Mesodermal cell (in vitro differentiated cells): ENCODE measurements around the gene SLC17A7.

Experiments used
- H3K27ac ChIP-seq: 2 replicates; pipeline ENCODE4 v1.7.0; 2013; ENCODE audit warnings: mild to moderate bottlenecking, low read depth, low read length, moderate library complexity; ENCODE audit not compliant: severe bottlenecking
- H3K36me3 ChIP-seq: 2 replicates; pipeline ENCODE4 v1.7.1; 2013; ENCODE audit warnings: mild to moderate bottlenecking, low read length, moderate library complexity; ENCODE audit not compliant: control insufficient read depth, insufficient read depth
- H3K4me1 ChIP-seq: one replicate; pipeline ENCODE4 v1.7.1; 2013; ENCODE audit warnings: mild to moderate bottlenecking, low read length; ENCODE audit not compliant: insufficient read depth, control insufficient read depth, poor library complexity, severe bottlenecking
- H3K4me3 ChIP-seq: 2 replicates; pipeline ENCODE4 v1.7.0; 2013; ENCODE audit warnings: low read length, control low read depth, mild to moderate bottlenecking; ENCODE audit not compliant: insufficient read depth, poor library complexity, severe bottlenecking; ENCODE audit errors: extremely low read depth
- H3K9me3 ChIP-seq: 2 replicates; pipeline ENCODE4 v1.7.1; 2013; ENCODE audit warnings: mild to moderate bottlenecking, low read length, moderate library complexity; ENCODE audit not compliant: control insufficient read depth
- WGBS, 2 experiments: methylation state at CpG; one replicate each; pipeline ENCODE4 v1.1.5; 2013; ENCODE audit warnings: missing lambda C conversion rate in 2 of 2; ENCODE audit not compliant: insufficient coverage in 2 of 2; 5-methylcytosine and 5-hydroxymethylcytosine counted together

The SLC17A7 gene

GRCh38 chr19:49400029-49400428 is 41.3 kb downstream of the SLC17A7 start:
- WGBS, 2 experiments = 92 to 97% methylated on average over 2 to 3 of the region's 6 CpGs
- H3K27ac ChIP-seq = no peak overlapping the region
- H3K4me1 ChIP-seq = no peaks in the 10 kb centered on the region
- H3K9me3 ChIP-seq = no peaks in the 10 kb centered on the region
- H3K4me3 ChIP-seq = no peak overlapping the region
- no peaks in the 10 kb centered on the region for H3K36me3 ChIP-seq

DNA sequence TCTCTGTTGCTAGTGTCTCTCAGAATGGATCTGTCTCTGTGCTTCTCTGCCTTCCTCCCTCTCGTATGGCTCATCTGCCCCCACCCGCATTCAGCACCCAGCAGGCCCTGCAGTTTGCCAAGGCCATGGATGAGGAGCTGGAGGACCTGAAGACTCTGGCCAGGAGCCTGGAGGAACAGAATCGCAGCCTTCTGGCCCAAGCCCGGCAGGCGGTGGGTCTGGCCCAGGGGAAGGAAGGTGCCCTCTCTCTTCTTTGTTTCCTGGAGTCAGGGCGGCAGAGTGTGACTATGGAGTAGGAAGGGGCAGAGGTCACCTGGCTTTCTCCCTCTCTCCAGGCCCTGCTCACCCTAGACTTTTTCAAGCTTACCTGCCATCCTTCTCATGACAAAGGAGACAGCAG is 42.4 kb downstream of the SLC17A7 start:
- H3K27ac ChIP-seq = no peak overlapping the region
- no peak overlapping the region for H3K4me3 ChIP-seq
- H3K36me3 ChIP-seq = no peaks in the 10 kb centered on the region
- no peaks in the 10 kb centered on the region for H3K9me3 ChIP-seq
- H3K4me1 ChIP-seq = no peaks in the 10 kb centered on the region
- WGBS, 2 experiments = 95 to 100% methylated on average over 2 to 5 of the region's 6 CpGs

DNA sequence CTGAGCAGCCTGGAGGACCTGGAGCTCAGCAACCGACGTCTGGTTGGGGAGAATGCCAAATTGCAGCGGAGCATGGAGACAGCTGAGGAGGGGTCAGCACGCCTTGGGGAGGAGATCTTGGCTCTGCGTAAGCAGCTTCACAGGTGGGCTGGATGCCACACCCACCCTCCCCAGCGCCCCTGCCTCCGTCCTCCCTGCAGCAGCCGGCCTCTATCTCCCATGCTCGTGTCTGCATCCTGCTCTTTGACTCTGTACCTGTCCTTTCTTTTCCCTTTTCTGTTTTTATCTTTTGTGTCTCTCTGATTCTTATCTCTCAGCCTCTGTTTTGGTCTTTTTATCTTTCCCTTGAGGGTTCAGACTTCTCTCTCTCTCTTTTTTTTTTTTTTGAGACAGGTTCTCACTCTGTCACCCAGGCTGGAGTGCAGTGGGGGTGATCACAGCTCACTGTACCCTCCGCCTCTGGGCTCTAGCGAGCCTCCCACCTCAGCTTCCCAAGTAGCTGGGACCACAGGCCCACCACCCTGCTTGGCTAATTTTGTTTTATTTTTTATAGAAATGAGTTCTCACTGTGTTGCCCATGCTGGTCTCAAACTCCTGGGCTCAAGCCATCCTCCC is 43.2 kb downstream of the SLC17A7 start:
- Histone ChIP-seq H3K4me3 (no peak overlapping the region), H3K27ac (no peak overlapping the region), H3K9me3 (no peaks in the 10 kb centered on the region), H3K36me3 (no peaks in the 10 kb centered on the region), H3K4me1 (no peaks in the 10 kb centered on the region)
- 66 to 82% methylated on average over 4 to 9 of the region's 11 CpGs for WGBS, 2 experiments

- 96% methylated on average over 6 to 7 of the region's 8 CpGs for WGBS, 2 experiments
- Histone ChIP-seq H3K36me3 (no peaks in the 10 kb centered on the region), H3K9me3 (no peaks in the 10 kb centered on the region), H3K4me3 (no peak overlapping the region), H3K4me1 (no peaks in the 10 kb centered on the region), H3K27ac (no peak overlapping the region)
These were observed 44.4 kb downstream of the SLC17A7 start for GRCh38 chr19:49396738-49397505.

DNA sequence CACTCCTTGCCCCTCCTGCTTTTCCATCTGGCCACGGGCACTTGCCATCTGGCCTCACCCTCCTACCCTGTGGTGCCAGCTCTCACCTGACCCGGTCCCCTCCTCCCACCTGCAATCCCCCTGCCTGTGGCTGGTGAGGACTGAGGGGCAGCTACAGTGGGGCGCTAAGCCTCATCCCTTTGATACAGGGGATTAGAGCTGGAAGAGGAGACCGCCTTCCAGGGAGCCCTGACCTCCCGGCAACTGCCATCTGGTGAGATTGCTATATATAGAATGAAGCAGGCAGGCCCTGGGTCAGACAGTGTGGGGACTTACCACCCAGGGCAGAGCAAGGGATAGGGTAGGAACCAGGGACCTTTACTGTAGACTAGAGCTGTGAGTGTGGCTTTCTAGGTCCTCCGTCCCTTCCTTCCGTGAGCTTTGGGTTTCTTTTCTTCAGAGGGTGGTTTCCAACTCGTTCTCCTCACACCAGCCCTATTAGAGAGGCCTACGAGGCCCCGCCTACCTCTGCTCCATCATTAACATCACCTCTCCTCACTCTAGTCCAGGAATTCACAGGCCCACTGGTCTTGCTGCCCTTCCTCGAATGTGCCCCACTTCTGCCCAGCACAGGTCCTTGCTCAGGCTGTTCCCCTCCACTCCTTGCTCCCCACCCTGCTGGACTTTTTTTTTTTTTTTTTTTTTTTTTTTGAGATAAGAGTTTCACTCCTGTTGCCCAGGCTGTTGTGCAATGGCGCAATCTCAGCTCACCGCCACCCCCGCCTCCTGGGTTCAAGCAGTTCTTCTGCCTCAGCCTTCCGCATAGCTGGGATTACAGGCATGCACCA is 45.5 kb downstream of the SLC17A7 start:
- no peaks in the 10 kb centered on the region for H3K9me3 ChIP-seq
- H3K4me3 ChIP-seq = no peak overlapping the region
- no peaks in the 10 kb centered on the region for H3K4me1 ChIP-seq
- 80% methylated on average over 8 to 14 of the region's 15 CpGs for WGBS, 2 experiments
- H3K27ac ChIP-seq = no peak overlapping the region
- H3K36me3 ChIP-seq = no peaks in the 10 kb centered on the region

- H3K9me3 ChIP-seq = no peaks in the 10 kb centered on the region
- no peaks in the 10 kb centered on the region for H3K4me1 ChIP-seq
- no peak overlapping the region for H3K27ac ChIP-seq
- WGBS, 2 experiments = 80 to 88% methylated on average over 3 of the region's 5 CpGs
- no peaks in the 10 kb centered on the region for H3K36me3 ChIP-seq
- H3K4me3 ChIP-seq = no peak overlapping the region
These were observed 47.4 kb downstream of the SLC17A7 start for GRCh38 chr19:49393881-49394280.

- H3K27ac ChIP-seq = no peak overlapping the region
- no peak overlapping the region for H3K4me3 ChIP-seq
- 46 to 52% methylated on average over 11 to 12 of the region's 14 CpGs for WGBS, 2 experiments
These were observed 49.5 kb downstream of the SLC17A7 start for GRCh38 chr19:49391581-49392399.

DNA sequence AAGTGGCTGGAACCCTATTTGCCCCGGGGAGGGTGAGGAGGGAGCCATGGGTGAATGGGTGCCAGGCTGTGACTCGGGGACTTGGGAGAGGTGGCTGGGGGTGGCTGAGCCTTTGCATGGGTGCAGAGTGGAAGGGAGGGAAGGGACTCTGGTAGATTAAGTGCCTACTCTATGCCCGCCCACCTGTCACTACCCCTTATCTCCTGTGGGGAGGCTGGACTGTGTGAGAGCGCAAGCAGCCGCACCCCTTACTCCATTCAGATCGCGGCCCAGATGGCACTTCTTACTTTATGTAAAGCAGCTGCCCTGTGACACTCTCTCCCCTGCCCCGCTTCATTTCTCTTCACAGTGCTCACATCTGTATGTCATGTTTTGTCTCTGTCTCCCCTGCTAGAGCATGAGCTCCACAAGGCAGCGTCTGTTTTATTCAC is 50.4 kb downstream of the SLC17A7 start:
- WGBS, 2 experiments = 71 to 91% methylated on average over 6 of the region's 9 CpGs
- H3K9me3 ChIP-seq = no peaks in the 10 kb centered on the region
- no peak overlapping the region for H3K27ac ChIP-seq
- H3K4me3 ChIP-seq = no peak overlapping the region
- H3K4me1 ChIP-seq = no peaks in the 10 kb centered on the region
- no peaks in the 10 kb centered on the region for H3K36me3 ChIP-seq

More at GRCh38 chr19:49391581-49392399, 49.5 kb downstream of the SLC17A7 start:
- H3K4me1 ChIP-seq = no peaks in the 10 kb centered on the region
- no peaks in the 10 kb centered on the region for H3K9me3 ChIP-seq
- H3K36me3 ChIP-seq = no peaks in the 10 kb centered on the region

DNA sequence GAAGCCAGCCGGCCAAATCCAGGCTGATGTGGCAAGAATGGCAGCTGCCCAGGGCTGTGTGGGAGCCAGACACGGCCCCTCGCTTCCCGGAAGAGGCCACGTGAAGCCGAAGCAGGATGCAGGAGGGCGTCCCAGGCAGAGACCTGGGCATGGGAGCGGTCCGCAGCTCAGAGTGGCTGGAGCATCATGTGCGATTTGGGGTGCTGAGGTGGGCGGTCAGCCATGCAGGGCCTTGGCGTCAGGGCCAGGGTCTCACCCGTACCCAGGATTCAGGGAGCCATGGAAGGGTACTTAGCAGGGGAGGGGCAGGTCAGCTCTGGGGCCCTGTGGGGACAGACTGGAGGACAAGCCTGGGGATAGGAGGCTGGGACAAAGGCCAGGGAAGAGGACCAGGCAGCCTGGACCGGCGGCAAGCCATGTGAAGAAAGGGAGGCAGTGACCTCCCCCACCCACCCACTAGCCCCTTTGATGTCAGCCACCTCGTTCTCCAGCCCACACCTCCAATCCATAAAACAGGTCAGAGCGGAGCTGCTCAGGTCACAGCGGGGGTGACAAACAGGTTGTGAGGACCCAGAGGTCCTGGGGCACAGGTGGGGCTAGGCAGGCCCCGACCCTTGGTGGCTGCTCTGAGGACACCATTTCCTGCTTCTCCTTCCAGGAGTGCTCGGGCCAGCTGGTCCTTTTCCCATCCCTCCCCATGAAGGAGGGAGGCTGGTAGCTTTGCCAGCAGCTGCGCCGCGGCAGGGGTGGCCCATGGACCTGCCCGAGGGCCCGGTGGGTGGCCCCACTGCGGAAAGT is 51.0 kb downstream of the SLC17A7 start:
- Histone ChIP-seq H3K4me3 (no peak overlapping the region), H3K36me3 (no peaks in the 10 kb centered on the region), H3K27ac (no peak overlapping the region), H3K9me3 (no peaks in the 10 kb centered on the region), H3K4me1 (no peaks in the 10 kb centered on the region)
- WGBS, 2 experiments = 78 to 81% methylated on average over 13 to 23 of the region's 26 CpGs
